ENCODE results near the gene PLEKHH1.

DNA sequence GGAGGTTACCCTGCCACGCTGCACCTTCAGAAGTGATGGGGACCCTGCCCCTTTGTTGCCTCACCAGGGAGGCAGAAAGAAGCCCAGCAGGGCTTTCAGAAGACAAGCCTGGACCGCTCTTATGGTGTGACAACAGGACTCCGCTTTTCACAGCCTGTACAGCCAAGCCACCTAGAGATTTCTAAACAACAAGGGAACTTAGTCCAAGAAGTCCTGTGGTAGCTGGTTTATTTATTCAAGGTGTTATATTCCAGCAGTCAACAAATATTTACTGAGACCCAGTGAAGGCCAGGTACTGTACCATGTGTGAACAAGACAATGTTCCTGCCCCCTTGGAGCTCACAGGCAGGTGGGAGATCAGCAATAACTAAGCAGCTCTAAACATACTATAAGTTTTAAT is 40.6 kb upstream of the PLEKHH1 start:
- TF ChIP-seq, protein P1, sequence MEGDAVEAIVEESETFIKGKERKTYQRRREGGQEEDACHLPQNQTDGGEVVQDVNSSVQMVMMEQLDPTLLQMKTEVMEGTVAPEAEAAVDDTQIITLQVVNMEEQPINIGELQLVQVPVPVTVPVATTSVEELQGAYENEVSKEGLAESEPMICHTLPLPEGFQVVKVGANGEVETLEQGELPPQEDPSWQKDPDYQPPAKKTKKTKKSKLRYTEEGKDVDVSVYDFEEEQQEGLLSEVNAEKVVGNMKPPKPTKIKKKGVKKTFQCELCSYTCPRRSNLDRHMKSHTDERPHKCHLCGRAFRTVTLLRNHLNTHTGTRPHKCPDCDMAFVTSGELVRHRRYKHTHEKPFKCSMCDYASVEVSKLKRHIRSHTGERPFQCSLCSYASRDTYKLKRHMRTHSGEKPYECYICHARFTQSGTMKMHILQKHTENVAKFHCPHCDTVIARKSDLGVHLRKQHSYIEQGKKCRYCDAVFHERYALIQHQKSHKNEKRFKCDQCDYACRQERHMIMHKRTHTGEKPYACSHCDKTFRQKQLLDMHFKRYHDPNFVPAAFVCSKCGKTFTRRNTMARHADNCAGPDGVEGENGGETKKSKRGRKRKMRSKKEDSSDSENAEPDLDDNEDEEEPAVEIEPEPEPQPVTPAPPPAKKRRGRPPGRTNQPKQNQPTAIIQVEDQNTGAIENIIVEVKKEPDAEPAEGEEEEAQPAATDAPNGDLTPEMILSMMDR (conservative IDR thresholded peaks at IDR 0.05 in 1 of 2, IDR thresholded peaks at IDR 0.05 in 1 of 2; ENCODE audit: extremely low read depth in 1 of 2, insufficient read depth in 1 of 2, low read depth in 1 of 2, low read length in 2 of 2), result no peak
- TF ChIP-seq EZH2 (IDR thresholded peaks at IDR 0.05; ENCODE audit: borderline replicate concordance, low read length), result no peak

All from mammary epithelial cell (primary cell).